Suprapubic skin (tissue), 4 donors: ENCODE data around the gene TRIM25. TPM values are rescaled to one million over a fixed set of nuclear protein-coding genes. Genes with fewer than 3 reads are reported as not detected.

Experiments used
- DNase-seq, 2 donors: peaks; one replicate each; pipeline ENCODE4 v3.0.0-alpha.2; 2019; ENCODE audit warnings: low spot score in 2 of 2
- H3K27ac ChIP-seq: fragments of 200-600 bp; sonication (generic); one replicate; pipeline ENCODE4 v1.5.1; 2019
- H3K27me3 ChIP-seq: fragments of 200-600 bp; sonication (generic); one replicate; pipeline ENCODE4 v1.5.1; 2019
- H3K36me3 ChIP-seq: fragments of 200-600 bp; sonication (generic); one replicate; pipeline ENCODE4 v1.5.1; 2019
- H3K4me1 ChIP-seq: fragments of 200-600 bp; sonication (generic); one replicate; pipeline ENCODE4 v1.5.1; 2019
- H3K4me3 ChIP-seq: fragments of 200-600 bp; sonication (generic); one replicate; pipeline ENCODE4 v1.5.1; 2019; ENCODE audit warnings: mild to moderate bottlenecking
- H3K9me3 ChIP-seq: fragments of 200-600 bp; sonication (generic); one replicate; pipeline ENCODE4 v1.5.1; 2019
- EP300 ChIP-seq: sonication (generic); formaldehyde crosslinking; IDR thresholded peaks from one replicate; pipeline ENCODE4 v1.6.1; 2017; ENCODE audit warnings: antibody characterized with exemption
- POLR2A ChIP-seq, 2 donors: fragments of 450-650 bp; IDR thresholded peaks; one replicate each; pipeline ENCODE4 v1.6.1; 2017; ENCODE audit warnings: antibody characterized with exemption in 2 of 2, mild to moderate bottlenecking in 2 of 2, moderate library complexity in 2 of 2
- POLR2AphosphoS5 ChIP-seq, 3 donors: sonication (generic); formaldehyde crosslinking; IDR thresholded peaks; one replicate each; pipeline ENCODE4 v1.6.1; 2017; ENCODE audit warnings: antibody characterized with exemption in 3 of 3
- WGBS: methylation state at CpG from one replicate; pipeline ENCODE4 v1.1.5; 2018; 5-methylcytosine and 5-hydroxymethylcytosine counted together
- total RNA-seq, 4 donors: library from RNA; depleted of rRNA; stranded (reverse); fragments of >200 nt; gene quantifications; one replicate each; pipeline ENCODE4 v1.1.0, GENCODE V29; 2016
- TF ChIP-seq, protein P1 (sequence below), 2 donors: fragments of 200-600 bp in 1 of 2; fragments of 450-650 bp in 1 of 2; sonication (generic) in 1 of 2; IDR thresholded peaks; one replicate each; pipeline ENCODE4 v1.5.1; 2016 to 2019; ENCODE audit warnings: antibody characterized with exemption in 2 of 2, mild to moderate bottlenecking in 1 of 2, moderate library complexity in 1 of 2

TRIM25 gene
- total RNA-seq, 4 donors from 2014 or later = 39.2 to 175 (median 55.9) TPM

DNA sequence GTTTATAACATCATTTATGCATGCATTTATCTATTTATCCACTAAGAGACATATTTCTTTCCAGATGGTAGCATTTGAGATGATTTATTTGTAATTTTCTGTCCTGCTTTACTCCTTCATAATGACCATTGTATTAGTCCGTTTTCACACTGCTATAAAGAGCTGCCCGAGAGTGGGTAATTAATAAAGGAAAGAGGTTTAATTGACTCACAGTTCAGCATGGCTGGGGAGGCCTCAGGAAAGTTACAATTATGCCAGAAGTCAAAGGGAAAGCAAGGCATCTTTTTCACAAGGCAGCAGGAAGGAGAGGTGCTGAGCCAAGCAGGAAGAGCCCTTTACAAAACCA lies 28.6 kb downstream of the TRIM25 start:
- Histone ChIP-seq H3K27me3 (no peaks in the 10 kb centered on the region), H3K4me3 (no peak overlapping the region), H3K27ac (no peak overlapping the region), H3K36me3 (peaks cover 40% of the 10 kb centered on the region), H3K9me3 (no peaks in the 10 kb centered on the region), H3K4me1 (no peaks in the 10 kb centered on the region)
- TF ChIP-seq, protein P1, sequence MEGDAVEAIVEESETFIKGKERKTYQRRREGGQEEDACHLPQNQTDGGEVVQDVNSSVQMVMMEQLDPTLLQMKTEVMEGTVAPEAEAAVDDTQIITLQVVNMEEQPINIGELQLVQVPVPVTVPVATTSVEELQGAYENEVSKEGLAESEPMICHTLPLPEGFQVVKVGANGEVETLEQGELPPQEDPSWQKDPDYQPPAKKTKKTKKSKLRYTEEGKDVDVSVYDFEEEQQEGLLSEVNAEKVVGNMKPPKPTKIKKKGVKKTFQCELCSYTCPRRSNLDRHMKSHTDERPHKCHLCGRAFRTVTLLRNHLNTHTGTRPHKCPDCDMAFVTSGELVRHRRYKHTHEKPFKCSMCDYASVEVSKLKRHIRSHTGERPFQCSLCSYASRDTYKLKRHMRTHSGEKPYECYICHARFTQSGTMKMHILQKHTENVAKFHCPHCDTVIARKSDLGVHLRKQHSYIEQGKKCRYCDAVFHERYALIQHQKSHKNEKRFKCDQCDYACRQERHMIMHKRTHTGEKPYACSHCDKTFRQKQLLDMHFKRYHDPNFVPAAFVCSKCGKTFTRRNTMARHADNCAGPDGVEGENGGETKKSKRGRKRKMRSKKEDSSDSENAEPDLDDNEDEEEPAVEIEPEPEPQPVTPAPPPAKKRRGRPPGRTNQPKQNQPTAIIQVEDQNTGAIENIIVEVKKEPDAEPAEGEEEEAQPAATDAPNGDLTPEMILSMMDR (IDR thresholded peaks at IDR 0.05) = no peak
- no peak for TF ChIP-seq POLR2A (IDR thresholded peaks at IDR 0.05)
- TF ChIP-seq POLR2AphosphoS5 (IDR thresholded peaks at IDR 0.05) = no peak
- TF ChIP-seq EP300 = no peak
- 61% methylated on average over 2 of the region's 2 CpGs for WGBS
- no peak for DNase-seq

DNA sequence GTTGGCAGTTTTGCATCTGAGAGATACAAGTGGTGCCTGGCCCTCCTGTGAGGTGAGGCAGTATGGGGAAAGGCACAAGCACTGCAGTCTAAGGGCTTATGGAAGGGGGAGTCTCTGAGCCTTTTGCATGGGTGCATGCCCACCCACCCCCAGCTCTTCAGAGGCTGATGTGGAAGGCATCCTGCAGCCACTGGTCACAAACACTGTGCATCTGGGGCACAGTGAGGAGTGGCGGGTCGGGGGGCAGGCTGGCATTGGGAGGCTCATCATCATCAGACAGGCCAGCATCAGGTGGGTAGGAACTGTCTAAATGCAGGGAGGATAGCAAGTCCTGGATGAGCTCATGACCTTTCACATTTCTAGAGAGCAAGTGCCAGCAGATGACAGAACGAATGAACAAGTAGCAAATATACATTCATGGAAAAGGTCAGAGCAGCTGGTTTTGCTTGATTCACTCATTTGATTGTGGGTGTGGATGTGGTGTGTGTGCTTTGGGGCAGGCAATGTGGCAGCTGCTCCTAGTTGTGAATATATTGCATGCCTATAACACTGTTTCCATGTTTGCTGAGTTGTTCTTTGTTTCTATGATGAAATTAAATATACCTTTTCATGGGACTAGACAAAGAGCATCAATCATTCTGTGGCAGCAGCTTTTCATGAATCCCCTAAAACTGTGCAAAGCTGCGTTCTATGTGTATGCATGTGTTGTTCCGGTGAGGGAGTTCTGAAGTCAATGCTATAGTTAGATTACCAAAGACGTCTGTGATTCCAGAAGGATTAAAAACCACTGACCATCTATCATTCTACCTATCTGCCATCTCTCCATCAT lies 29.2 kb downstream of the TRIM25 start:
- Histone ChIP-seq H3K27ac (no peak overlapping the region), H3K4me1 (no peaks in the 10 kb centered on the region), H3K4me3 (no peak overlapping the region), H3K36me3 (peaks cover 34% of the 10 kb centered on the region), H3K27me3 (no peaks in the 10 kb centered on the region), H3K9me3 (no peaks in the 10 kb centered on the region)
- no peak for DNase-seq
- 82% methylated on average over 6 of the region's 6 CpGs for WGBS
- TF ChIP-seq EP300 (no peak), POLR2AphosphoS5 (IDR thresholded peaks at IDR 0.05) (no peak), POLR2A (IDR thresholded peaks at IDR 0.05) (no peak)
- TF ChIP-seq, protein P1 (IDR thresholded peaks at IDR 0.05) = no peak

DNA sequence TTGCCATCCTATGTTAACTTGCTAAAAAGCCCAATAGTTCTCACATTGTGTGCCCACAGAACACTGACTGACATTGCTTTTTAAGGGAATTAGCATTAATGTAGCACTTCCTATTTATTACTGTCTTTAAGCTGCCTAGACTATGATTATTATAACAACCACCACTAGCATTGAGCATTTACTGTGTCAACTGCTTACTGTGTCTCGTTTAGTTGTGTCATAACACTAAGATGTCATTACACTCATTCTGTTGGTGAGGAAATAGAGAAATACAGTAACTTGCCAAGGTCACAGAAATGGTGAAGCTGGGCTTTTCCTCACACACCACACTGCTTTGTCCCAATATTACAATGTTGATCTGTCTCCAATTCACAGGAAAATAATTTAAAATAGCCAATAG lies 30.2 kb downstream of the TRIM25 start:
- no peaks in the 10 kb centered on the region for H3K4me1 ChIP-seq
- H3K9me3 ChIP-seq = no peaks in the 10 kb centered on the region
- DNase-seq = no peak
- H3K4me3 ChIP-seq = no peak overlapping the region
- H3K36me3 ChIP-seq = peaks cover 23% of the 10 kb centered on the region
- WGBS = 40% methylated on average over 1 of the region's 1 CpG
- TF ChIP-seq POLR2AphosphoS5 (IDR thresholded peaks at IDR 0.05) (no peak), POLR2A (IDR thresholded peaks at IDR 0.05) (no peak), EP300 (no peak)
- TF ChIP-seq, protein P1 (IDR thresholded peaks at IDR 0.05) = no peak
- H3K27ac ChIP-seq = no peak overlapping the region
- H3K27me3 ChIP-seq = no peaks in the 10 kb centered on the region

DNA sequence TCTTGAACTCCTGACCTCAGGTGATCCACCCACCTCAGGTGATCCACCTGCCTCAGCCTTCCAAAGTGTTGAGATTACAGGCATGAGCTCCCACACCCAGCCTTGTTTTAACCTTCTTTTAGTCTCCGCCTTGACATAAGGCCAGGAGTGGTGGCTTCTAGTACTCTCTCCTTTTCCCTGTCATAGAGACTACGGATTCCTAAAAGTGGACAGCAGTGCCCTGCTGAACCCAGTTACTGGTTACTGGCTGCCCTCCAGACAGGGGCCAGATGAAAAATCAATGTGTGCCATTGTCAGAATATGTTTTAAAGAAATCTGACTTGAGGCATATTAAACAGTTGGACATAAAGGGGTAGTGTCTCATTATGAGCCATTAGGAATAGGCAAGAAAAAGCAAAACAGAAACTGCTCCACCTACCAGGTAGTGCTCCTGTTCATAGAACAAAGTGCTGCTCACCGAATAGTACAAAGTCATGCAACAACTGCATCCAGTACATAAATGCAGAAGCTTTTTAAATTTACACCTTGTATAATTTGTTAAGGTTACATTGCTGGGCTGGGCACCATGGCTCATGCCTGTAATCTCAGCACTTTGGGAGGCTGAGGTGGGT lies 32.1 kb downstream of the TRIM25 start:
- Histone ChIP-seq H3K4me1 (no peaks in the 10 kb centered on the region), H3K4me3 (no peak overlapping the region), H3K27me3 (no peaks in the 10 kb centered on the region), H3K36me3 (peaks cover 6% of the 10 kb centered on the region), H3K27ac (no peak overlapping the region), H3K9me3 (no peaks in the 10 kb centered on the region)
- WGBS = 91% methylated on average over 3 of the region's 3 CpGs
- TF ChIP-seq POLR2A (IDR thresholded peaks at IDR 0.05) (no peak), EP300 (no peak), POLR2AphosphoS5 (IDR thresholded peaks at IDR 0.05) (no peak)
- TF ChIP-seq, protein P1 (IDR thresholded peaks at IDR 0.05) = no peak
- DNase-seq = no peak

DNA sequence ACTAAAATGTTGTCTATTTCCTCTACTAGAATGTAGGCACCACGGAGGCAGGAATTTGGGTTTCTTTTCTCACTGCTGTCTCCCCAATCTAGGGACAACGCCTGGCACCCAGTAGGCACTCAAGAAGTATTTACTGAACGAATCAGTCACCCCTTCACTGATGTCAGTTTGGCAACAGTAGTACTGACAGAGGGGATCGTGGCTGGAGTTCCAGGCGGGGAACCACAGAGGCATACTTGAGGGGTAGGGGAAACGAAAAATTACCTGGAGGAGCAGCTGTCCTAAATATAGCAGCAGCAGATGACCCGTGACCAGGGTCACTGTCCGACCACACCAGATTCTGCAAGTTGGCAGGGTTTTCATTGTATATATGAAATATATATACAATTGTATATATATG lies 33.3 kb downstream of the TRIM25 start:
- TF ChIP-seq, protein P1 (IDR thresholded peaks at IDR 0.05) = no peak
- no peak for TF ChIP-seq EP300
- TF ChIP-seq POLR2AphosphoS5 (IDR thresholded peaks at IDR 0.05) = no peak
- TF ChIP-seq POLR2A (IDR thresholded peaks at IDR 0.05) = no peak
- DNase-seq = no peak
- WGBS = 87% methylated on average over 8 of the region's 8 CpGs

More for the DNA sequence above, 33.3 kb downstream of the TRIM25 start:
- no peak overlapping the region for H3K27ac ChIP-seq
- H3K36me3 ChIP-seq = no peaks in the 10 kb centered on the region
- H3K9me3 ChIP-seq = no peaks in the 10 kb centered on the region
- H3K27me3 ChIP-seq = no peaks in the 10 kb centered on the region
- no peak overlapping the region for H3K4me3 ChIP-seq
- H3K4me1 ChIP-seq = no peaks in the 10 kb centered on the region
